PC-3 (cell line): Measurements from ENCODE around the gene KAT2B.

Source experiments
- EZH2 ChIP-seq: fragments of 300-600 bp; sonication (generic); IDR thresholded peaks from one replicate; pipeline ENCODE4 v1.6.1; 2017; ENCODE audit warnings: antibody characterized with exemption, mild to moderate bottlenecking, low read length; ENCODE audit not compliant: unreplicated experiment
- EZH2phosphoT487 ChIP-seq: fragments of 300-600 bp; sonication (generic); IDR thresholded peaks from 2 replicates; pipeline ENCODE4 v1.6.1; 2018; ENCODE audit warnings: mild to moderate bottlenecking, antibody characterized with exemption, low read length, borderline replicate concordance
- TF ChIP-seq, protein P1 (sequence below): fragments of 300-600 bp; sonication (generic); conservative IDR thresholded peaks from 2 replicates; pipeline ENCODE4 v1.5.1; 2017; ENCODE audit warnings: antibody characterized with exemption, low read depth, mild to moderate bottlenecking, low read length

DNA sequence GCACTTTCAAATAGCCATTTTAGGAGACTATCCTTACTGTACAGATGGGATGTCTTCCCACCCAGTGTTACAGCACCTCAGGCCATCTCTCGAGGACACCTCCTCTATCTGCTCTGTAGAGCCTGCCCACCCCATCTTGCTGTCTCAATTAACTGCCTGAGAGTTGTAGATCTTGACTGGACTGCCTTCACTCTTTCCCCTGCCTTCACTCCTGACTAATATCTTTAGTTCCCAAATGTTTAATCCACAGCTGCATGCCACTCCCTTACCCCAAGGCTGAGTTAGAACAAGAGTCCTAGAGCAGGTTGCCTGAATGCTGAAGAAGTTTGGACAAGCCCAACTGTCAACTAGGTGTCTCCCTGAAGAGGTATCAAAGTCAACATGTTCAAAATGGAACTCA is 26.9 kb upstream of the KAT2B start:
- TF ChIP-seq, protein P1, sequence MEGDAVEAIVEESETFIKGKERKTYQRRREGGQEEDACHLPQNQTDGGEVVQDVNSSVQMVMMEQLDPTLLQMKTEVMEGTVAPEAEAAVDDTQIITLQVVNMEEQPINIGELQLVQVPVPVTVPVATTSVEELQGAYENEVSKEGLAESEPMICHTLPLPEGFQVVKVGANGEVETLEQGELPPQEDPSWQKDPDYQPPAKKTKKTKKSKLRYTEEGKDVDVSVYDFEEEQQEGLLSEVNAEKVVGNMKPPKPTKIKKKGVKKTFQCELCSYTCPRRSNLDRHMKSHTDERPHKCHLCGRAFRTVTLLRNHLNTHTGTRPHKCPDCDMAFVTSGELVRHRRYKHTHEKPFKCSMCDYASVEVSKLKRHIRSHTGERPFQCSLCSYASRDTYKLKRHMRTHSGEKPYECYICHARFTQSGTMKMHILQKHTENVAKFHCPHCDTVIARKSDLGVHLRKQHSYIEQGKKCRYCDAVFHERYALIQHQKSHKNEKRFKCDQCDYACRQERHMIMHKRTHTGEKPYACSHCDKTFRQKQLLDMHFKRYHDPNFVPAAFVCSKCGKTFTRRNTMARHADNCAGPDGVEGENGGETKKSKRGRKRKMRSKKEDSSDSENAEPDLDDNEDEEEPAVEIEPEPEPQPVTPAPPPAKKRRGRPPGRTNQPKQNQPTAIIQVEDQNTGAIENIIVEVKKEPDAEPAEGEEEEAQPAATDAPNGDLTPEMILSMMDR, result no peak
- TF ChIP-seq EZH2 (no peak), EZH2phosphoT487 (no peak)
